HG02840 (cell line): Measurements from ENCODE around the gene FDX1.
"Not testable (repeated sequence)": the region's sequence is repeated elsewhere in the genome, so short reads cannot be mapped to it uniquely, and the experiment has no call there.

ENCODE experiments used
- ATAC-seq: cut with Tn5 transposase; IDR thresholded peaks from one replicate; pipeline ENCODE4 v1.9.1; 2021; ENCODE audit warnings: mild to moderate bottlenecking, moderate library complexity, moderate number of reproducible peaks; ENCODE audit not compliant: unreplicated experiment, low FRiP score

The FDX1 gene, protein sequence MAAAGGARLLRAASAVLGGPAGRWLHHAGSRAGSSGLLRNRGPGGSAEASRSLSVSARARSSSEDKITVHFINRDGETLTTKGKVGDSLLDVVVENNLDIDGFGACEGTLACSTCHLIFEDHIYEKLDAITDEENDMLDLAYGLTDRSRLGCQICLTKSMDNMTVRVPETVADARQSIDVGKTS

DNA sequence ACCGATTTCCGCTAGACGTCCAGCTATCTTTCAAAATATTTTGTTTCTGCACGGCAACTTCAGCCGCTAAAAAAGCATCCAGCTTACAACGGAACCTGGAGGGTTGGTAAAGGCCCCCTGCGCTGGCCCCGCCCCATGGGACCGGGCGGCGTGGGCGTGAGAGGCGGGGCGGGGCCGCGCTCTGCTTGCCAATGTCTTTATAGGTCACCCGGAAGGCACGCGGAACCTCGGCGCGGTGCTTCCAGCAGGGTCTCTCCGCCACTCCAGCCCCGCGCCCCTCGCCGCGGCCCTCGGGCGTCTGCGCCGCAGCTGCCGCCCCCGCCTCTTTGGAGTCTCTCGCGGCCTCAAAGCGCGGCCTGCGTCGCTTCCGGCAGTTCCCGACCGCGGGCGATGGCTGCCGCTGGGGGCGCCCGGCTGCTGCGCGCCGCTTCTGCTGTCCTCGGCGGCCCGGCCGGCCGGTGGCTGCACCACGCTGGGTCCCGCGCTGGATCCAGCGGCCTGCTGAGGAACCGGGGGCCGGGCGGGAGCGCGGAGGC, at the start of gene FDX1:
TSS of gene FDX1 (plus strand) at position 218 of the 536 bp plus-strand sequence. CDS start at position 391, 173 bp downstream.
- peak; percentile 81 for ATAC-seq

DNA sequence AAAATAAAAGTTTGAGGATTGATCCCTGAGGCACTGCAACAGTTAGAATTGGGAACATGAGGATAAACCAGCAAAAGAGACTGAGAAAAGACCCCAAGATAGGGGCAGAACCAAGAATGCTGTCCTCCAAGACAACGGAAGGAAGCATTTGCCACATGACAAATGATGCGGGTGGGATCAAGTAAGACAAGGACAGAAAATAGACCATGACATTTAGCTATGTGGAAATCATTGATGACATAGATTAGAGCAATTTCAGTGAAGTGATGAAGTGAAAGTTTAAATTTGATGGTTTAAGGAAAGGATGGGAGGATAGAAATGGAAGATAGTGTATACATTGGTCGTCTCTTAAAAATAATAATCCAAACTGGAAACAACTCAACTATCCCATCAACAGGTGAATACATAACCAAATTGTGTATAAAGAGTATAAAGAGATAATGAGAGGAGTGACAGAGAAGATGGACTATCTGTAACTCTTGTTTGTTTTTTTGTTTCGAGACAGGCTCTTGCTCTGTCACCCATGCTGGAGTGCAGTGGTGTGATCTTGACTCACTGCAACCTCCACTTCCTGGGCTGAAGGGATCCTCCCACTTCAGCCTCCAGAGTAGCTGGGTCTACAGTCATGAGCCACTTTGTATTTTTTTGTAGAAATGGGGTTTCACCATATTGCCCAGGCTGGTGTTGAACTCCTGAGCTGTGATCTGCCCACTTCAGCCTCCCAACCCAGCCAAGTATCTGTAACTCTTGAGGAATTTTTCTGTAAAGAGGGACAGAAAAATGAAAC, 48.7 kb upstream of the FDX1 start:
- no peak for ATAC-seq

DNA sequence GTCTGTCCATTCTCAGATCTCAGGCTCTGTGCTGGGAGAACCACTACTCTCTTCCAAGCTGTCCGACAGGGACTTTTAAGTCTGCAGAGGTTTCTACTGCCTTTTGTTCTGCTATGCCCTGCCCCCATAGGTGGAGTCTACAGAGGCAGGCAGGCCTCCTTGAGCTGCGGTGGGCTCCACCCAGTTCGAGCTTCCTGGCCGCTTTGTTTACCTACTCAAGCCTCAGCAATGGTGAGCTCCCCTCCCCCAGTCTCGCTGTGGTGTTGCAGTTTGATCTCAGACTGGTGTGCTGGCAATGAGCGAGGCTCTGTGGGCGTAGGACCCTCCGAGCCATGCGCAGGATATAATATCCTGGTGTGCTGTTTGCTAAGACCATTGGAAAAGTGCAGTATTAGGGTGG, 41.5 kb upstream of the FDX1 start:
- ATAC-seq, result not testable (repeated sequence)

DNA sequence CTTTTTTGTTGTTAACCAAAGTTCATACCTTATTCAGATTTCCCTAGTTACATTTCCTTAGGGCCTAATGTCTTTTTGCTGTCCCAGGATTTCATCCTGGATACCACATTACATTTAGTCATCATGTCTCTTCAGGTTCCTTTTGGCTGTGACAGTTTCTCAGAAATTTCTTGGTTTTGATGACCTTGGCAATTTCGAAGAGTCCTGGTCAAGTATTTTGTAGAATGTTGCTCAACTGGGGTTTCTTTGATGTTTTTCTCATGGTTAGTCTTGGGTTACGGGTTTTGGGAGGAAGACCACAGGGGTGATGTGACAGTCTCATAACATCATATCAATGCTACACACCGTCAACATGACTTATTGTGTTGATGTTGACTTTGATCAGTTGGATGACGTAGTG, 39.8 kb upstream of the FDX1 start:
- no peak for ATAC-seq

DNA sequence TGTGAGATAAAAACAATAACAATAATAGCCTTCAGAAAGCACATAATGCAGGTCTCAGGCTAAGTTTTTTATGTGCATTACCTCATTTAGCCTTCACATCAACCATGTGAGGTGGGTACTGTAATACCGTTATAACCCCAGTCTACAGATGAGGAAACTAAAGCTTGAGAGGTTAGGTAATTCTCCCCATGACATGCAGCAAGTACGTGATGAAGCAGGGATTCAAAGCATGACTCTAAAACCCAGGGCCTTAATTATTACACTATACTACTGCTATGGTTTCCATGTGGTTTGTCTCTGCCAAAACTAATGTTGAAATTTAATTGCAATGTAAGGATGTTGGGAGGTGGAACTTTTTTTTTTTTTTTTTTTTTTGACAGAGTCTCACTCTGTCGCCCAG, 37.7 kb upstream of the FDX1 start:
- ATAC-seq, result no peak

DNA sequence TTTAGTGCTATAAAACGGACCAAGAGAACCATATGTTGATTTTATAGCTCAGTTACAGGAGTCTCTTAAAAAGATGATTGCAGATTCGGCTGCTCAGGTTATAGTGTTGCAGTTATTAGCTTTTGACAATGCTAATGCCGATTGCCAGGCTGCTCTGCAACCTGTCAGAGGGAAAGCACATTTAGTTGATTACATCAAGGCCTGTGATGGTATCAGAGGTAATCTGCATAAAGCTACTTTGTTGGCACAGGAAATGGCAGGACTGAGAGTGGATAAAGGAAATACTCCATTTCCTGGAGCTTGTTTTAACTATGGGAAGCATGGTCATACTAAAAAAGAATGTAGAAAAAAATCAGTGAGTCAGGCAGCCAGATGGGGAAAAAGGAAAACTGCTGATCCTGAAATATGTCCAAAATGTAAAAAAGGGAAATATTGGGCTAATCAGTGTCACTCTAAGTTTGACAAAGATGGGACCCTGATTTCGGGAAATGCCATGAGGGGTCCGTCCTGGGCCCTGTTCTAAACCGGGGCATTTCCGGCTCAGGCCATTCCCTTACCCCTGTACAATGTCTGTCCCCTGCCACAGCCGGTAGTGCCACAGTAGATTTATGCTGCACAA, 32.0 kb upstream of the FDX1 start:
- not testable (repeated sequence) for ATAC-seq

DNA sequence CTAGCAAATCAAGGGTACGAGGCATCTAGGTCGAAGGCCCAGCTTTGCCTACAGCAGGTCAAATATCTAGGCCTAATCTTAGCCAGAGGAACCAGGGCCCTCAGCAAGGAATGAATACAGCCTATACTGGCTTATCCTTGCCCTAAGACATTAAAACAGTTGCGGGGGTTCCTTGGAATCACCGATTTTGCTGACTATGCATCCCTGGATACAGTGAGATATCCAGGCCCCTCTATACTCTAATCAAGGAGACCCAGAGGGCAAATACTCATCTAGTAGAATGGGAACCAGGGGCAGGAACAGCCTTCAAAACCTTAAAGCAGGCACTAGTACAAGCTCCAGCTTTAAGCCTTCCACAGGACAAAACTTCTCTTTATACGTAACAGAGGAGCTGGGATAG, 26.2 kb upstream of the FDX1 start:
- not testable (repeated sequence) for ATAC-seq

DNA sequence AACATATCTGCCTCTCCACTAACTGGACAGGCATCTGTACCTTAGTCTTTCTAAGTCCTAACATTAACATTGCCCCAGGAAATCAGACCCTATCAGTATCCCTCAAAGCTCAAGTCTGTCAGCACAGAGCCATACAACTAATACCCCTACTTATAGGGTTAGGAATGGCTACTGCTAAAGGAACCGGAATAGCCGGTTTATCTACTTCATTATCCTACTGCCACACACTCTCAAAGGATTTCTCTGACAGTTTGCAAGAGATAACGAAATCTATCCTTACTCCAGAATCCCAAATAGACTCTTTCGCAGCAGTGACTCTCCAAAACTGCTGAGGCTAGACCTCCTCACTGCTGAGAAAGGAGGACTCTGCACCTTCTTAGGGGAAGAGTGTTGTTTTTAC, 24.1 kb upstream of the FDX1 start:
- not testable (repeated sequence) for ATAC-seq

DNA sequence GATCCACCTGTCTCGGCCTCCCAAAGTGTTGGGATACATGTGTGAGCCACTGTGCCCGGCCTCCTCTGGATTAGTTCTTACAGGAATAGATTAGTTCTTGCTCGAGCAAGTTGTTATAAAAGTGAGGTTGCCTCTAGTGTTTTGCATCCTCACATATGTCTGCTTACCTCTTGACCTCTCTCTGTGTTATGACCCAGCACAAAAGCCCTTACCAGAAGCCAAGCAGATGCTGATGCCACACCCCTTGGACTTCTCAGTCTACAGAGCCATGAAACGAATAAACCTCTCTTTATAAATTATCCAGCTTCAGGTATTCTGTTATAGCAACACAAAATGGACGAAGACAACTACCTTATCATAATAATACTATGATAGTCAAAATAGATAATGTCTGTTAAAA, 22.4 kb upstream of the FDX1 start:
- no peak for ATAC-seq

DNA sequence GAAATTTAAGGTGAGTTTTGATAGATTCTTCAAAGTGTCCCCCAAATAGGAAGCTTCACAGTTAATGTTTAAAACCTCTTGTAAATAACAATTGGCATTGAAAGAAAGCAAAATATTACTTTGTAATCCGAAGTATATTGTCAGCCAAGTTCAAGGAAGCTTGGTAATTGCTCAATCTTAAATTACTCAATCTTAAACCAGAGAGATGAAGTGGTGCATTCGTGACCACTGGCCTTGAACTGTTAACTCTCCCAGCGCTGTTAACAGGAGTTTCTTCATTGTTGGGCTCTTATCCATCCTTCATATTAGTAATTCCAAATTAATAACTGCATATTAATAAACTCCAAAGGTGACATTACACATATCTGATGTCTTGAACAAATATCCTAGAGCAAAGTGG, 20.6 kb upstream of the FDX1 start:
- no peak for ATAC-seq

DNA sequence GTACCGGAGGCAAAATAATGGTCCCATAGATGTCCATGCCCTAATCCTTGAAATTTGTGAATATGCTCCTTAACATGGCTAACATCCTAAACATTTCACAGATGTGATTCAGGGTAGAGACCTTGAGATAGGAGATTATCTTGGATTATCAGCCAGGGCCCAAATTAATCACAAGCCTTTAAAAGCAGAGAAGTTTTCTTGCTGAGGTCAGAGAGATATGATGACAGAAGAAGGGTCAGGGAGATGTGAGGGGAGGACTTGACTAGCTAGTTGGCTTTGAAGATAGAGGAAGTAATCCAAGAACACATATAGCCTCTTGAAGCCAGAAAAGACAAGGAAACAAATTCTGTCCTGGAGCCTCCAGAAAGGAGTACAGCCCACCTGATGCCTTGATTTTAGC, 19.1 kb upstream of the FDX1 start:
- no peak for ATAC-seq

DNA sequence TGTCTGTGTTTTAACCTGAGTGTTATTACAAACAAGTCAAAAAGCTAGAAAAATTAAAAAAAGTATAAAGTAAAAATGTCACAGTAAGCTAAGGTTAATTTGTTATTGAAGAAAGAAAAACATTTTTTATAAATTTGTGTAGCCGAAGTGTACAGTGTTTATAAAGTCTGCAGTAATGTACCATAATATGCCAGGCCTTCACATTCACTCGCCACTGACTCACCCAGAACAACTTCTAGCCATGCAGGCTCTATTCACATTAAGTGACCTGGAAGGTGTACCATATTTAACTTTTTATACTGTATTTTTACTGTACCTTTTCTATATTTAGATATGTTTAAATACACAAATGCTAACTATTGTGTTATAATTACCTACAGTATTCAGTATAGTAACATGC, 14.7 kb upstream of the FDX1 start:
- ATAC-seq, result no peak

DNA sequence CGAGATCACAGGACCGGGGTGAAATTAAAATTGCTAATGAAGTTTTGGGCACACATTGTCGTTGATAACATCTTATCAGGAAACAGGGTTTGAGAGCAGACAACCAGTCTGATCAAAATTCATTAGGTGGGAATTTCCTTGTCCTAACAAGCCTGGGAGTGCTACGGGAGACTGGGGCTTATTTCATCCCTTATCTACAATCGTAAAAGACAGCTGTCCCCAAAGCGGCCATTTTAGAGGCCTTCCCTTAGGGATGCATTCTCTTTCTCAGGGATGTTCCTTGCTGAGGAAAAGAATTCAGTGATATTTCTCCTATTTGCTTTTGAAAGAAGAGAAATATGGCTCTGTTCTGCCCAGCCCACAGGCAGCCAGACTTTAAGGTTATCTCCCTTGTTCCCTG, 8.1 kb upstream of the FDX1 start:
- ATAC-seq, result not testable (repeated sequence)

DNA sequence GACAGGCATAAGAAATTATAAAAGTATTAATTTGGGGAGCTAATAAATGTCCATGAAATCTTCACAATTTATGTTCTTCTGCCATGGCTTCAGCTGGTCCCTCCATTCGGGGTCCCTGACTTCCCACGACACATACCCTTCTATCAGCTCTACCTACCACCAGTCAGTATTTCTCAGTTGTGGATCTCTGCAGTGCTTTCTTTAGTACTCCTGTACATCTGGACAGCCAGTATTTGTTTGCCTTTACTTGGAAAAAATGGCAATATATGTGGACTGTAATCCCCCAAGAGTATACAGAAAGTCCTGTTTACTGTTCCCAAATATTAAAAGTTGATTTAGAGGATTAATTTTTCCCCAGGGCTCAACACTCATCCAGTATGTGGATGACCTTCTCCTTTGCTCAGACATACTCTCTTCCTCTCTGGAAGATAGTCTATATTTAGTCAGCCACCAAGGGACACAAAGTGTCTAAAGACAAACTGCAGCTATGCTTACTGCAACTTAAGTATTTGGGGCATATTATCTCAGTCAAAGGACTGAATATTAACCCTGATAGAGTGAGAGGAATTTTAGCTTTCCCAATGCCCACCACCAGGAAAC, 7.3 kb upstream of the FDX1 start:
- ATAC-seq, result no peak

DNA sequence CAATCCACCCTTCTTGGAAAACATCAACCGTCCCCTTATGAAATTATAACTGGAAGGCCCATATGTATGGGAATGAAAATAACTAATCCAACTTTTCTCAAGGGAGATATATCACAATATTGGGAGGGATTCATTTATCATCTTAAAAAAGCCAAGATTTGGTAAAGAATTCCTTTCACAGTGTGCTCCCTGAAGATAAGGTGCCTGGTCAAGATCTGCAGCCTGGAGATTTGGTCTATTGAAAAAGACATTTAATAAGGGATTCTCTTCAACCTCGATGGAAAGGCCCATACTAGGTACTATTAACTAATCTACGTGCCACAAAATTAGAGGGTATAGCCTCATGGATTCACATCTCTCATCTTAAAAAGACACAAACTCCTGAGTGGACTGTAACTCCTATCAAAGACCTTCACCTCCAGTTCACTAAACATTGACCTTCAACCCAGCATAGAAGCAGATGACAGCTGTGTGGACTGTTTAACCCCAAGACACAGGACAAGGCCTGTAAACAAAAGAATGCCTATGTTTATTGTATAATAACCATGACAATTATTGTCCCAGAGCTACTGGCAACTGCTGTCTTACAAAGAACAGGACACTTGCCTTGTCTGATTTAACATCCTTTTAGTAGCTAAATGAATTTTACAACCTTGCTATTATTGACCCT, 4.8 kb upstream of the FDX1 start:
- no peak for ATAC-seq

DNA sequence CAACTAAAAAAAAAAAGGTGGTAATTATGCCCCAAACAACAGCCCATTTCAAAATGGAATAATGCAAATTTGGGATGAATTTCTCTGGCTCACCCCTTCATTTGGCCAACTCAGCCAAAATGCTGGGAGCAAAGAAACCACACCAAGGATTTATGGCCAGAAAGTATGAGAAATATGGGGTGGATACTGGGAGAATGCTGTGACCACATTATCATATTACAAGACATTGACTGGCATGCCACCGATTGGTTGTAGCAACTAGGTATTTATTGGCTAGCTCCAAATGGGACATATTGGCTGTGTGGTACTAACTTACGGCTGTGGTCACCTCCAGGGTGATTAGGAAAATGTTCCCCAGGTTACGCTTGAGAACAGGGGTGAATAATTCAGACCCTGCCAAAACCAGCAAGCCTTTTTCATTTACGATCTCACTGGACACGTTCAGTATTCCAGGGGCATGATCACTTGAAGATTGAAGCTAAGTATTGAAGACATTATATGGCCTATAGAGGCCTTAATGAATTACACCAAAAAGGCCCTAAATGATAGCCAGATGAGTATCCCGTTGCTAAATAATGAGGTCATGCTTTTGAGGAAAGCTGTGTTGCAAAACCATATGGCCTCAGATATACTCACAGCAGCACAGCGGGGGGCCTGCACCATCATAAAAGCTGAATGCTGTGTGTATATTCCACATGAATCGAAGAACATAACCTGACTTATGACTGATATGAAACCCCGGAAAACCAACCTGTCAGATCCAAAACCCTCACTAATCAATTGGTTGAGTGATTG, 3.8 kb upstream of the FDX1 start:
- no peak for ATAC-seq

DNA sequence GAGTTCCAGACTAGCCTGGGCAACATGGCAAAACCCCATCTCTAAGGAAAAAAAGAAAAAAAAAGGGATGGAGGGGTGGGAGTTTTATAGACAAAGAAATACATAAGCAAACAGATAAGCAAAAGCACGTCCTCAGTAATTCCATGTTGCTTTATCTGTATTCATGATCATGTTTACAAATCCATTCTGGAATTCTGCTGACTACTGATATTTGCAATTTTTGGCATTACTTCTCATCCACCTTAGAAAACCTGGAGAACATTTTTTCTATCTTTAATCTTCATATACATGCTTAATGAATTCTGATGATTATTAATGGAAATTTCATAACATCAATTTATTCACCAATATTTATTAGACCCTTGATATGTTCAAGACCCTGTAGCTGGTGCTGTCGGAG, 1.7 kb upstream of the FDX1 start:
- ATAC-seq, result no peak

DNA sequence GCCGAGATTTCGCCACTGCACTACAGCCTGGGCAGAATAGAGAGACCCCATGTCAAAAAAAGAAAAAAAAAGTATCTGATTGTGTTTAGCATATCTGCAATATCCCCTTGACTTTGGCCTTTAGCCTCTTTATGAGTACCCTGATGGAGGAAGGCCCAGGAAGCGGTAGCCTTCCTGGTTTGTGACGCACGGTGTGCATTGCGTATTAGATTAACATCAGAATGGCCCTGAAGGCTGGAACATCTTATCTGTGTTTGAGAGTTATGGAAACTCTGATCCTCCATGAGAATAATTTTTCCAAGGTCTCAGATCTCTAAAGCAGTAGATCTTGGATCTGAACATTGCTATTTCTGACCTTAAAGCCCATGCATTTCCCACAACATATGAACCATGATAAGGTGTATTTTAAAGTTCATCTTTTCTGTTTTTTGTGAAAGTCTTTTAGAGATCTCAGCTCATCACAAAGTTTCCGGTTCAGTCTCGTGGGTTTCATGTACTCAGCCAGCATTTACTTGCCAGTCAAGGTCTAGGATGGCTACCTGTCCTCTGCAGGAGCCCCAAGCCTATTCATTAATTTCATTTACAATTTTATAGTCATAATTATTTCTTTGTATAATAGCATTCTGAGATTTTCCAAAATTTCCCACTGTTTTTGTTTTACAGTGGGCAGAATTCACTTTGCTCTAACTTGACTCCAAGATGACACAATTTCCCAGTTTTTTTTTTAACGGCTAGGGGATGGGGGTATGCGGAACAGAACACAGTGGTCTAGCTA, 605 bp upstream of the FDX1 start:
- no peak for ATAC-seq
